ENCODE data around the gene PTPRC.

PTPRC gene

DNA sequence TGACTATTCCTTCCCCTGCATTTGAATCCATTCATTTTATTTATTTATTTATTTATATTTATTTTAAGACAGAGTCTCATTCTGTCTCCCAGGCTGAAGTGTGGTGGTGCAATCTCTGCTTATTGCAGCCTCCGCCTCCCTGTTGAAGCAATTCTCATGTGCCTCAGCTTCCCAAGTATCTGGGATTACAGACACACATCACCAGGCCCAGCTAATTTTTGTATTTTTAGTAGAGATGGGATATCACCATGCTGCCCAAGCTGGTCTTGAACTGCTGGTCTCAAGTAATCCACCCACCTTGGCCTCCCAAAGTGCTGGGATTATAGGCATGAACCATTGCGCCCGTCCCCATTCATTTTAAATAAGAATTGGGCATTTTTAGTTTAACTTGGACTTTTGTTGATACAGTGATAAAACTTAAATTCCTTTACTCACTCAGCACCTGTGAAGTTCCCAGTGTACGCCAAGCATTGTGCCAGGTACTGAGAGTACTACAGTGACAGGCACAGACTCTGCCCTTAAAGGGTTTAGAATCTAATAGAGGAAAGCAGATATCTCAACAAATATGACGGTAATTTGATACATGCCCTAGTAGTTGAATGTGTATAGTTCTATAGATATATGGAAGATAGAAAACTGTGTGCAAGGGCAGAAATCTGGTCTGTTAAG, 90.5 kb downstream of the PTPRC start:
- DNase-seq (ENCODE audit: insufficient read length, low spot score) (no peak), FAIRE-seq (no peak)
- TF ChIP-seq SPI1 (IDR thresholded peaks at IDR 0.05; ENCODE audit: low read depth, low read length) = no peak
- TF ChIP-seq POLR2AphosphoS5 (IDR thresholded peaks at IDR 0.05; ENCODE audit: low read depth, low read length) = no peak
- no peak for TF ChIP-seq TAF1 (IDR thresholded peaks at IDR 0.05; ENCODE audit: low read depth, low read length)
- TF ChIP-seq POLR2A (IDR thresholded peaks at IDR 0.05; ENCODE audit: low read depth, low read length) = no peak
- no peak for TF ChIP-seq POU2F2 (IDR thresholded peaks at IDR 0.05; ENCODE audit: low read depth, low read length)
- TF ChIP-seq PAX5 (IDR thresholded peaks at IDR 0.05; ENCODE audit: insufficient read depth, low read length, severe bottlenecking) = no peak

DNA sequence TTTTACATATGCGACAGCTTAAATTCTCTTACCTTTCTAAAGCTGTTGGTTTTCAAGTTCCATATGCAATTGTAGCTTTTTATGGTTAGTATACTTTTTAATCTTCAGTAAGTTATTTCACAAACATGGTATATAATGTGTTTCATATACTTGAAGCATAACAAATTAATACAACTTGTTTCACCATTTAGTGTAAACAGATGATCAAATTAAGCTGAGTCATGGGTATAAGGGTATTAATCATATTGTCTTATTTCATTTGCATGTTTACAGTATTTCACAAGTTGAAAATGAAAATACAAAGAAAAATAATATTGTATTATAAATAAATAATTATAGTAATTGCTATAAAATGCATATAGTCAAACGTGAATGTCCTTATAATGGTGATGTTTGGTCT, 92.1 kb downstream of the PTPRC start:
- DNase-seq (ENCODE audit: insufficient read length, low spot score) = no peak
- no peak for FAIRE-seq
- TF ChIP-seq SPI1 (IDR thresholded peaks at IDR 0.05; ENCODE audit: low read depth, low read length) = no peak
- no peak for TF ChIP-seq PAX5 (IDR thresholded peaks at IDR 0.05; ENCODE audit: insufficient read depth, low read length, severe bottlenecking)
- no peak for TF ChIP-seq POU2F2 (IDR thresholded peaks at IDR 0.05; ENCODE audit: low read depth, low read length)
- TF ChIP-seq POLR2A (IDR thresholded peaks at IDR 0.05; ENCODE audit: low read depth, low read length) = no peak
- no peak for TF ChIP-seq POLR2AphosphoS5 (IDR thresholded peaks at IDR 0.05; ENCODE audit: low read depth, low read length)
- TF ChIP-seq TAF1 (IDR thresholded peaks at IDR 0.05; ENCODE audit: low read depth, low read length) = no peak

- FAIRE-seq (peak; percentile 78), DNase-seq (ENCODE audit: insufficient read length, low spot score) (peak; percentile 1)
These were observed 95.6 kb downstream of the PTPRC start for GRCh38 chr1:198734323-198735008.

DNA sequence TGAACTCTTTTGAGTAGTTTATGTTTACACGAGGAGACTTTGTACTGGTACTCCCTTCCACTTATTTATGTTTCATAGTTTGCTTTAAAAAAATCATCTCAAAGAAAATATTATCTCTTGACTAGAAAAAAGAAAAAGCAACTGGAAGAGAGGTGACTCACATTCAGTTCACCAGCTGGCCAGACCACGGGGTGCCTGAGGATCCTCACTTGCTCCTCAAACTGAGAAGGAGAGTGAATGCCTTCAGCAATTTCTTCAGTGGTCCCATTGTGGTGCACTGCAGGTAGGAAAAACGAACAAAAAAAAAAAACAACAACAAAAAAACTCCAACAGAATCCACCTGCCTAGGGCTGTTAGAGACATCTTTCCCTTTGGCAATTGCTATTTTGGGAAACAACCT, 102.9 kb downstream of the PTPRC start:
- TF ChIP-seq SPI1 (IDR thresholded peaks at IDR 0.05; ENCODE audit: low read depth, low read length) = no peak
- no peak for TF ChIP-seq POLR2A (IDR thresholded peaks at IDR 0.05; ENCODE audit: low read depth, low read length)
- TF ChIP-seq PAX5 (IDR thresholded peaks at IDR 0.05; ENCODE audit: insufficient read depth, low read length, severe bottlenecking) = no peak
- no peak for TF ChIP-seq POU2F2 (IDR thresholded peaks at IDR 0.05; ENCODE audit: low read depth, low read length)
- no peak for TF ChIP-seq TAF1 (IDR thresholded peaks at IDR 0.05; ENCODE audit: low read depth, low read length)
- TF ChIP-seq POLR2AphosphoS5 (IDR thresholded peaks at IDR 0.05; ENCODE audit: low read depth, low read length) = no peak
- DNase-seq (ENCODE audit: insufficient read length, low spot score) = no peak
- no peak for FAIRE-seq

More at GRCh38 chr1:198734323-198735008, 95.6 kb downstream of the PTPRC start:
- no peak for TF ChIP-seq POLR2AphosphoS5 (IDR thresholded peaks at IDR 0.05; ENCODE audit: low read depth, low read length)
- TF ChIP-seq SPI1 (IDR thresholded peaks at IDR 0.05; ENCODE audit: low read depth, low read length) = peak; percentile 50

GRCh38 chr1:198747127-198747526, 108.3 kb downstream of the PTPRC start:
- TF ChIP-seq TAF1 (IDR thresholded peaks at IDR 0.05; ENCODE audit: low read depth, low read length) (no peak), POLR2A (IDR thresholded peaks at IDR 0.05; ENCODE audit: low read depth, low read length) (no peak), POU2F2 (IDR thresholded peaks at IDR 0.05; ENCODE audit: low read depth, low read length) (no peak), POLR2AphosphoS5 (IDR thresholded peaks at IDR 0.05; ENCODE audit: low read depth, low read length) (no peak), SPI1 (IDR thresholded peaks at IDR 0.05; ENCODE audit: low read depth, low read length) (no peak), PAX5 (IDR thresholded peaks at IDR 0.05; ENCODE audit: insufficient read depth, low read length, severe bottlenecking) (no peak)
- DNase-seq (ENCODE audit: insufficient read length, low spot score) (no peak), FAIRE-seq (no peak)

- no peak for TF ChIP-seq POLR2AphosphoS5 (IDR thresholded peaks at IDR 0.05; ENCODE audit: low read depth, low read length)
- TF ChIP-seq SPI1 (IDR thresholded peaks at IDR 0.05; ENCODE audit: low read depth, low read length) = no peak
- TF ChIP-seq PAX5 (IDR thresholded peaks at IDR 0.05; ENCODE audit: insufficient read depth, low read length, severe bottlenecking) = no peak
- no peak for TF ChIP-seq TAF1 (IDR thresholded peaks at IDR 0.05; ENCODE audit: low read depth, low read length)
- no peak for TF ChIP-seq POLR2A (IDR thresholded peaks at IDR 0.05; ENCODE audit: low read depth, low read length)
- no peak for TF ChIP-seq POU2F2 (IDR thresholded peaks at IDR 0.05; ENCODE audit: low read depth, low read length)
- FAIRE-seq (no peak), DNase-seq (ENCODE audit: insufficient read length, low spot score) (no peak)
These were observed 110.4 kb downstream of the PTPRC start for GRCh38 chr1:198749279-198749678.

- DNase-seq (ENCODE audit: insufficient read length, low spot score) (no peak), FAIRE-seq (no peak)
- TF ChIP-seq POLR2A (IDR thresholded peaks at IDR 0.05; ENCODE audit: low read depth, low read length) (no peak), POLR2AphosphoS5 (IDR thresholded peaks at IDR 0.05; ENCODE audit: low read depth, low read length) (no peak), TAF1 (IDR thresholded peaks at IDR 0.05; ENCODE audit: low read depth, low read length) (no peak), PAX5 (IDR thresholded peaks at IDR 0.05; ENCODE audit: insufficient read depth, low read length, severe bottlenecking) (no peak)
These were observed 111.2 kb downstream of the PTPRC start for GRCh38 chr1:198750081-198750480.

DNA sequence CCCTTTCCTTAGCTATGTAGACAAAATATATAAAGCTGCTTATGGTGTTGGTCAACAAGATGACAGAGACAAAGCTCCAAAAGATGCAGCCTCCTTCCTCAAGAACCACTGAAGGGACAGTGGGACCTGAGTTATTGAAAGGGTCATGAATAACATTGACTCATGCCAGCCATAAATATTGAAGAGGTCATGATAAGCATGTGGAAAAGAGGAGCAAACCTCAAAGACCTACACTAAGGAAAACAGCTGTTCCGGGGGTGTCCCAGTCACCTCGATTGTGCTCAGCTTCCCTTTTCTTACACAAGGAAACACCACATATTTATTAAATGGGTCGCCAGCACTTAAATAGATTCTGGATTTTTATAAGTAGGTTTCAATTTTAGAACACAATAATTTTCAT, 112.9 kb downstream of the PTPRC start:
- no peak for DNase-seq (ENCODE audit: insufficient read length, low spot score)
- no peak for FAIRE-seq
- TF ChIP-seq PAX5 (IDR thresholded peaks at IDR 0.05; ENCODE audit: insufficient read depth, low read length, severe bottlenecking) = no peak
- TF ChIP-seq POLR2AphosphoS5 (IDR thresholded peaks at IDR 0.05; ENCODE audit: low read depth, low read length) = no peak
- TF ChIP-seq POLR2A (IDR thresholded peaks at IDR 0.05; ENCODE audit: low read depth, low read length) = no peak
- no peak for TF ChIP-seq POU2F2 (IDR thresholded peaks at IDR 0.05; ENCODE audit: low read depth, low read length)
- no peak for TF ChIP-seq TAF1 (IDR thresholded peaks at IDR 0.05; ENCODE audit: low read depth, low read length)
- TF ChIP-seq SPI1 (IDR thresholded peaks at IDR 0.05; ENCODE audit: low read depth, low read length) = no peak

GRCh38 chr1:198754670-198755069, 115.8 kb downstream of the PTPRC start:
- DNase-seq (ENCODE audit: insufficient read length, low spot score) (no peak), FAIRE-seq (no peak)
- TF ChIP-seq POLR2A (IDR thresholded peaks at IDR 0.05; ENCODE audit: low read depth, low read length) (no peak), TAF1 (IDR thresholded peaks at IDR 0.05; ENCODE audit: low read depth, low read length) (no peak), PAX5 (IDR thresholded peaks at IDR 0.05; ENCODE audit: insufficient read depth, low read length, severe bottlenecking) (no peak), POLR2AphosphoS5 (IDR thresholded peaks at IDR 0.05; ENCODE audit: low read depth, low read length) (no peak), SPI1 (IDR thresholded peaks at IDR 0.05; ENCODE audit: low read depth, low read length) (no peak), POU2F2 (IDR thresholded peaks at IDR 0.05; ENCODE audit: low read depth, low read length) (no peak)

Data from GM12891 (cell line).